ENCODE results near the gene NRARP.

Gene NRARP

DNA sequence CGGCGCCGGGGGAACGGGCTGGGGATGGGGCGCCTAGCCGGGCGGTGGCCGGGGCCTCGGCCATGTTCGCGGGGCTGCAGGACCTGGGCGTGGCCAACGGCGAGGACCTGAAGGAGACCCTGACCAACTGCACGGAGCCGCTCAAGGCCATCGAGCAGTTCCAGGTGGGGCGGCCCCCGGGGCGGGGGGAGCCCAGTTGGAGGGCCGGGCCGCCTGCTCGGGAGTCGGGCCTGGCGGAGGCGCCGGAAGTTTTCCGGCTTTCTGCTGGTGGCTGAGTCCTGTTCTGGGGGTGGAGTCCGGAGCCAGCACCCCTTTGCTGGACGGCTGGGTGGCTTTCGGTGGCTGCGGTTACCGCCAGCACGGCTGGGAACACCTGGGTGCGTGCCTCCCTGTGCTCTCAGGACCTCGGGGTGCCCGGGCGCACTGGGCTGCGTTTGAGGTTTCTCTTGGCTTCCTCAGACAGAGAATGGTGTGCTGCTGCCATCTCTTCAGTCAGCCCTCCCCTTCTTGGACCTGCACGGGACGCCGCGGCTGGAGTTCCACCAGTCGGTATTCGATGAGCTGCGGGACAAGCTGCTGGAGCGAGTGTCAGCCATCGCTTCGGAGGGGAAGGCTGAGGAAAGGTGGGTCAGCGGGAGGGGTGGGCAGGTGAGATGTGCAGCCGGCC lies 46.5 kb downstream of the NRARP start:
- peak; percentile 60 for DNase-seq

DNA sequence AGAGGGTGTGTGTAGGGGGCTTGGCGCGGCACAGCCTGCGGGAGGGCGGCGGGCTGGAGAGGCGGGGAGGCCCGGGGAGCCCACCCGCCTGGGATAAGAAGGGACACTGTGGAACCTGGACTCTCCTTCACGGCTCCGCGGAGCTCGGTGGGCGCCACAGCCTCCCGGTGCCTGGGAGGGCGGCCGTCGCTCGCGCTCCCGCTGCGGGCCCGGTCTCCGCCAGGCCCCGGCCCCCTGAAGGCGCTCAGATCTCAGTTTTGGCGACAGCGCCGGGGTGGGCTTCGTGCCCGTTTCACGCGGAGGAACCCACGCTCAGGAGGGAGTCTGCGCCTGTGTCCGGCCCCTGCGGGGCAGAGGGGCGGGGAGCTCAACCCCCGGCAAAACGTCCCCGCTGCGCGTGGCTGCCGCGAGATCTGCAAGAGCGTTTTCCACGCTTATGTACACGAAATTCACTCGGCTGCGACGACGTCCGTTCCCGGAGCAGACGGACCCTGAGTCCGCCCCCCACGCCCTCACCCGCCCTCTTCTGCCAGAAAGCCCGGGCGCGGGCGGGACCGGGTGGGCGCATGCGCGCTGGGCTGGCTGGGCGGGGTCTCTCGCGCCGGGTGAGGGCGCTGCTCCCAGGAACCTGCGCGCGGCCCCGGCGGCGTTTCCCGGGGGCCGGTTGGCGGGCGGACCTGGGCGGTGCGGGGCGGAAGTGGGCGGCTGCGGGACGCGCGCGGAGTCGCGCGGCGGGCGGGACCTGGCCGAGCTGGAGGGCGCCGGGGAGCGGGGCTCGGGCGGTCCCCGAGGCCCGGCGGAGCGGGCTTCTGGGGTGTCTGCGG lies 47.2 kb downstream of the NRARP start, which contains the start of gene NELFB:
Gene NELFB (plus strand): TSS at position 704 of the 824 bp plus-strand sequence.
- DNase-seq = peak; percentile 80

DNA sequence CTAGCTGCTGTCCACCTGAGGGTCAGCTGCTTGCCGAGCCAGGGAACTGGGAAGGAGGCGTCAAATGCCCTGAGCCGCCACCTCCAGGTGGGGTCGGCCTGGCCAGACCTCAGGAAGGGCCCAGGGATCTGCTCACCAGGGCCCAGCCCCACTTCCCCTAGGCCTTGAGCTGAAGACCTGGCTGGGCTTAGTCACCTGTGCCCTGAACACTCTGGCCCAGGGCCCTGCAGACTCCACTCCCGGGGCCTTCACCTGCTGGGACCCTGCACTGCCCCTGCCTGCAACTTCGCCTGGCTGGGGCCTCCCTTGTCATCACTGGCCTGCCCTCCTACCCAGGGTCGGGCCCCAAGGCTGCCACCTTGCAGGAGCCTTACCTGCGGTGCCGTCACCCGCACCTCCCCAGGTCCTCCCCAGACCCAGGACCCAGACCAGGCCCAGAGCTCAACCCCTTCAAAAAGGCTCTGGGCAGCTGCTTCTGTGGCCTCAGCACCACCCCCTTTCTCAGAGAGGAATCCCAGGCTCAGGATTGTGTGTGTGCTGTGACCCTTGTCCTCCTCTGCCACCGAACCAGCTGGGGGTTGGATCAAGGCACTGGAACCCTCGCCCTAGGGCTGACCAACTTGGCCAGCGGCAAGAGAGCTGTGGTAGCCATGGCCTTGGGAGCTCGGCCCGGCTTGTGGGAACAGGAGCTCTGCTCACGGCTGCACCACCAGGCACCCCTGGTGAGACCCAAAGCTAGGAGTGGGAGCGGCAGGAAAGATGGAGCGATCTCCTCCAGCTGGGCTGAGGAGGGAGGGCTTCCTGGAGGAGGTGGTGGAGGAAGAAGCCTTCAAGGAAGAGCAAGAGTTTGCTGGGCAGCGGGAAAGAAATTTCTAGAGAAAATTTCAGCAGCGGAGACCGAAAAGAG lies 48.1 kb downstream of the NRARP start:
- peak; percentile 37 for DNase-seq

DNA sequence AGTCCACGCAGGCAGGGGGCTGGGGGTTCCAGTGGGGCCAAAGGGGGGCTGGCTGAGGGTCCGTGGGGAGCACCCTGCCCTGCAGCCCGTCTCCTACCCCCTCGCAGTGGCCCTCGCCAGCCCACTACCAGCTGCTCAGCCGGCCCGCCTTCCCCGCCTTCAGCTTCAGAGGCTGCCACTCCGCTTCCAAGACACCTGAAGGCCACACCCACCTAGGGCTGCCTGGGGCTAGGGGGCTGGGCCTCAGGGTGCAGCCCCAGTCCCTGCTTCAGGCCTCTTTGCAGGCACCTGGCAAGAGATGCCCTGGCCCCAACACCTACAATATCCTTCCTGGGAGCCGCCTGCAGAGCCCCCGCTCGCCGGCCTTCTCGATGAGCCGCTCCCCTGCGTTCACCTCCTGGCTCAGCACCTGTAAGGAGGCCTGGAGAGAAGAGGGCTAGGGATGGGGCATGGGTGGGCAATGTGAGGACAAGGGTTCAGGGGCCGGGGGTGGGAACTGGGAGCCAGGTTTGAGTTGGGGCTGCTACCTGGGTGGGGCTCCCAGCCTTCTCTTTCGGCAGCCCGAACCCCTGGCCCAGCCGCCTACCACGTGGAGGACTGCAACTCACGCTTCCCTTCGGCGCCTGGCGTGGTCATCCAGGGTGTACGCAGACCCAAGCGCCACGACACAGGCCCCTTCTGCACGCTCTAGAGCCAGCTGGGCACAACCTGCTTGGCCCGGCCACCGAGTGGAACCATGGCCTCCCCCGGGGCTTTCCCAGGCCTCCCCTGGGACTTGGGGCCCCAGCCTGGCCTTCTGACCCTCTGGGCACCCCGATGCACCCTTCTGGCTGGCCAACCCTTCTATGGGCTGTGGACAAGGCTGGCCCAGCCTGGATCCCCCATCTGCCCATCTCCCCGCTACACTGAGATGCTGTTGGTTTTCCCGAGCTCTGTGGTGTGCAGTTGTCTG lies 49.2 kb downstream of the NRARP start:
- DNase-seq = peak; percentile 43

DNA sequence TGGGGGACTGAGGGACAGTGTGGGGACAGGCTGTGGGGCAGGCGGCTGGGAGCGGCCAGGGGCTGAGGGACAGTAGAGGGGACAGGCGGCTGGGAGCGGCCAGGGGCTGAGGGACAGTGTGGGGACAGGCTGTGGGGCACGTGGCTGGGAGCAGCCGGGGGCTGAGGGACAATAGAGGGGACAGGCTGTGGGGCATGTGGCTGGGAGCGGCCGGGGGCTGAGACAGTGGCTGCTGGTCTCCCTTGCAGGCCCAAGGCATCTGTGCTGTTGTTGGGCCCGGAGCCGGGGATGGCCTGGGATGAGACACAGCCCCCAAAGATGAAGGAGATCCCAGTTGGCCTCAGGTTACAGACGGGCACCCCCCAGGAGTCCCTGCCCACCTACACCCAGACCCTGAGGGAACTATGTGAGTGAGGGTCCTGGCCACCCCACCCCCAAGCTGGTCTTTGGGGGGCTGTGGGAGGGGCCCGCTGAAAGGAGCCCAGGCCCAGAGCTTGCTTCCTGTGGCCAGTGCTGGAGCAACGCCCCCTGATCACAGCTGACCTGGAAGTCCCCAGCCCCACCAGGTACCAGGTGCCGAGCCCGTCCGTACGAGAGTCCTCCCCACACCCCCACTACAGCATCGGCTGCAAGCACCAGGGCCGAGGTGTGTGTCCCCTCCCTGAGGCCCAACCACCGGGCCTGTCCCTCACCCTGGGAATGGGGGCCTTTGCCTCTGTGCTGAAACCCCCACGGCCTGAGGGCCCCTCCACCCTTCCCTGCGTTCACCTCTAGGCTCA lies 50.4 kb downstream of the NRARP start:
- no peak for DNase-seq

DNA sequence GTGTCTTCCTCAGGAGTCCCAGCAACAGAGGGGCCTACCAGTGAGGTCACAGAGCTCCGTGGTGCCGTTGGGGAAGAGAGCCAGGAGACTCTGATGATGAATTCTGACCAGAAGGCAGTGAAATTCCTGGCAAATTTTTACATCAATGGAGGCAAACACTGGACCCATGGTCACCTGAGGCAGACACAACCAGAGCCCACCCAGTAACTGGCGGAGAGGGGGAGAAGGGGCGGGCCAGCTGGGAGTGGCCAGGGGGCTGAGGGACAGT lies 50.9 kb downstream of the NRARP start, which contains the start of gene STPG3:
Gene STPG3 (plus strand): TSS at position 93 of the 268 bp plus-strand sequence. CDS start 1 bp downstream, at position 94.
- no peak for DNase-seq

DNA sequence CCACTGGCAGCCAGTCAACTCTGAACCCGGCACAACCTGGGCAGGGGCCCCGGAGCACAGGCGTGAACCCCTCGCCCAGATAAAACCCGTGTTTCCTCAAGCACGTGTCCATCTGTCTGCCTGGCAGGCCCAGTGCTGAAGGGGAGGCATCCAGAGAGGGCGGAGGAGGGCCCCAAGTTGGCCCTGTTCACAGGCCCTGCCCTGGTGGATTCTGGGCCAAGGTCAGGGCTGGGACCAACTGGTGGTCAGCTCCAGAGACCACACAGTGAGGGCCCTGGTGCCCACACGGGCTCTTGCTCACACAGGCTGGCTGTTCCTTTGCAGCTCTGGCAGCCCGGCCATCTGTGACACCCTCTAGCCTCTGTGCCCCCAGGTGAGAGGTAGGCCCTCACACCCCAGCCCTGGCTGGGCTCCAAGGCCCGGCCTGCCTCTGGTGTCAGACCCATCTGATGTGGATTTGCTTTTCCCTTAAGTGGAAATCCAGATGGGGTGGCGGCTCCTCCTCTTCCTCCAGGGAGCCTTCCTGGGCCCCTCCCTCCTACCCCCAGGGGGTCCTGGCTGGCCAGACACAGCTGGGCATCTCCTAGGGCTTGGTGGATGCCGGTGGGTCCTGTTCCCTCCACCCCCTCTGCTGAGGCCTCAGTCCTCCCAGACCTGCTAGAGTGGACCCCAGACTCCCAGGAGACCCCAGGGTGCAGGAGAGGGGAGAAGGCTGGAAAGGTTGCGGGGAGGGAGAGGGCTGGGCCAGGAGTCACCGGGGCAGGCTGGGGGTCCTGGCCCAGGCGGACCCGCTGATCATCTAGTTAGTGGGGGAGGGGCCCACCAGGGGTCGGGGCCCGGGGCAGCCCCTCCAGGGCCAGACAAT lies 51.5 kb downstream of the NRARP start:
- DNase-seq = no peak

All from NCI-H146 (cell line).